Measurements from ENCODE around the gene PLCL2. TPM values are rescaled to one million over a fixed set of nuclear protein-coding genes. Genes with fewer than 3 reads are reported as not detected.

PLCL2 gene
- total RNA-seq, 2 donors from 2014 or later, result 5.3 to 14.5 TPM

DNA sequence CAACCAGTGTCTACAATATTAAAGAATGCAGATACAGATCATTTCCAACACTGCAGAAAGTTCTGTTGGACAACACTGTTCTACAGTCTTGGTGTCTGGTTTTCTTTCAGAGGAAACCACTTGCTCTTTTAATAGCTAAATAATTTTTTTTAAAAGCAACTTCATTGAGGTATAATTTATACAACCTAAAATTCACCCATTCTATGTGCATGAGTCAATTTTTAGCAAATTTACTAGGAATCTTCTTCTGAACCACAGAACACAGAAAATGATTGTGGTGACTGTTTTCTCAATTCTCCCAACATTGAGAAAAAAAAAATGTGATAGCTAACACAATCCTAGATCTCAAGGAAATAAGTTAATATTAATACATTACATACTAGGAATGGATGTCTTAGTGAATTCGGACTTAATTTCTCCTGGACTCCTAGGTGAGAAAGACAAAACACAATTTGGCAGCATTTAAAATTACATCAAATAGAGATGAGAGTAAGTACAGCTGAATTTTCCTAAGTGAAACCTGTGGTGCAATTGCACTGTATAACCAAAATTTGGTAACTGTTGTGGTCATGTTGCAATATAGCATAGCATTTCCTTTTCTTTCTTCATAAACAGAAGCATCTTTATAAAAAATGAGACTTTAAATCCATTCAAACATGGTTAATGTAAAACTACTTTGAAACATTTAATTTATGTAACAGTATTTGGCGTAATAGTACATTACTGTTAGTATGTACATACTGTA lies 15.3 kb upstream of the PLCL2 start:
- no peaks in the 10 kb centered on the region for H3K9me3 ChIP-seq
- H3K4me3 ChIP-seq, result no peak overlapping the region
- no peaks in the 10 kb centered on the region for H3K36me3 ChIP-seq
- DNase-seq (ENCODE audit: low spot score), result no peak
- no peak overlapping the region for H3K27ac ChIP-seq
- intact Hi-C loops (cut with DNase I), result no loop called here
- WGBS, result 70% methylated on average over 2 of the region's 2 CpGs
- no peaks in the 10 kb centered on the region for H3K4me1 ChIP-seq (replicated peaks)
- no peaks in the 10 kb centered on the region for H3K27me3 ChIP-seq (replicated peaks; ENCODE audit: insufficient read depth)
- TF ChIP-seq POLR2A (IDR thresholded peaks at IDR 0.05) (no peak), CTCF (IDR thresholded peaks at IDR 0.05) (no peak), POLR2AphosphoS5 (IDR thresholded peaks at IDR 0.05) (no peak)

GRCh38 chr3:16871915-16872842 lies 12.6 kb upstream of the PLCL2 start:
- Histone ChIP-seq H3K4me3 (no peak overlapping the region), H3K36me3 (no peaks in the 10 kb centered on the region), H3K27me3 (replicated peaks; ENCODE audit: insufficient read depth) (no peaks in the 10 kb centered on the region), H3K27ac (no peak overlapping the region), H3K9me3 (no peaks in the 10 kb centered on the region), H3K4me1 (replicated peaks) (no peaks in the 10 kb centered on the region)
- 92% methylated on average over 6 of the region's 6 CpGs for WGBS
- no peak for DNase-seq (ENCODE audit: low spot score)
- intact Hi-C loops (cut with DNase I), result no loop called here
- TF ChIP-seq CTCF (IDR thresholded peaks at IDR 0.05) (no peak), POLR2AphosphoS5 (IDR thresholded peaks at IDR 0.05) (no peak), POLR2A (IDR thresholded peaks at IDR 0.05) (no peak)

DNA sequence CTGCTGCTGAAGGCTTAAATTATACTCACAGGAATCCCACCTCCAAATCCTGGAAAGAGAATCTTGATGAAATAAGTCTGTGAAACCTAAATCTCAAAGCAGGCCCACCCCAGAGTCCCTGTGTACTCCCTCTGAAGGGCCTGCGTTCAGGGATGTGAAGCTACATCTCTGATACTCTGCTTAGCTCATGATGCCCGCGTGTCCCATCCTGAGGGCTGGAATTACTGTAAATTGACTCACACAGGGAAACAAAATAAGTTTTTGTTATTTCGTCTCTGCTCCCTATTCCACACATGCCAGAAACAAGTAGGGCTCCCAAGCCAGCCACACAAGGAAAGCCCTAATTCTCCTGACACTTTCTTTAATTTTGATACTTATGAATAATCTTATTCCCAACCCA lies 10.9 kb upstream of the PLCL2 start:
- intact Hi-C loops (cut with DNase I), result no loop called here
- H3K4me3 ChIP-seq, result no peak overlapping the region
- no peaks in the 10 kb centered on the region for H3K9me3 ChIP-seq
- TF ChIP-seq CTCF (IDR thresholded peaks at IDR 0.05) (no peak), POLR2AphosphoS5 (IDR thresholded peaks at IDR 0.05) (no peak), POLR2A (IDR thresholded peaks at IDR 0.05) (no peak)
- no peaks in the 10 kb centered on the region for H3K4me1 ChIP-seq (replicated peaks)
- no peaks in the 10 kb centered on the region for H3K27me3 ChIP-seq (replicated peaks; ENCODE audit: insufficient read depth)
- no peak overlapping the region for H3K27ac ChIP-seq
- H3K36me3 ChIP-seq, result no peaks in the 10 kb centered on the region
- DNase-seq (ENCODE audit: low spot score), result no peak
- WGBS, result 92% methylated on average over 4 of the region's 4 CpGs

GRCh38 chr3:16875876-16876550 lies 8.7 kb upstream of the PLCL2 start:
- H3K9me3 ChIP-seq, result no peaks in the 10 kb centered on the region
- H3K27me3 ChIP-seq (replicated peaks; ENCODE audit: insufficient read depth), result no peaks in the 10 kb centered on the region
- H3K27ac ChIP-seq, result no peak overlapping the region
- 79% methylated on average over 3 of the region's 3 CpGs for WGBS
- intact Hi-C loops (cut with DNase I), result no loop called here
- TF ChIP-seq POLR2AphosphoS5 (IDR thresholded peaks at IDR 0.05), result no peak
- TF ChIP-seq POLR2A (IDR thresholded peaks at IDR 0.05), result no peak
- no peak for TF ChIP-seq CTCF (IDR thresholded peaks at IDR 0.05)
- H3K36me3 ChIP-seq, result no peaks in the 10 kb centered on the region
- no peaks in the 10 kb centered on the region for H3K4me1 ChIP-seq (replicated peaks)
- H3K4me3 ChIP-seq, result no peak overlapping the region
- no peak for DNase-seq (ENCODE audit: low spot score)

Data from prostate gland (tissue), 2 donors.